NT2/D1 (cell line): Measurements from ENCODE around the gene TNFRSF8.

ENCODE experiments used
- DNase-seq: peaks from one replicate; pipeline ENCODE4 v3.0.0-alpha.2; 2011; ENCODE audit warnings: low read depth, low spot score
- H3K27me3 ChIP-seq: 2 replicates; pipeline ENCODE4 v1.6.0; 2011; ENCODE audit warnings: mild to moderate bottlenecking; ENCODE audit not compliant: insufficient read length, insufficient read depth
- H3K36me3 ChIP-seq: 2 replicates; pipeline ENCODE4 v1.6.1; 2011; ENCODE audit warnings: mild to moderate bottlenecking, low read length, mixed read lengths; ENCODE audit not compliant: insufficient read depth, insufficient read length
- H3K4me1 ChIP-seq: 2 replicates; pipeline ENCODE4 v1.5.1; 2011; ENCODE audit not compliant: insufficient read depth, insufficient read length
- H3K4me3 ChIP-seq: 2 replicates; pipeline ENCODE4 v1.5.1; 2011; ENCODE audit warnings: low read depth; ENCODE audit not compliant: insufficient read length
- H3K9ac ChIP-seq: 2 replicates; pipeline ENCODE4 v1.6.0; 2011; ENCODE audit warnings: low read depth; ENCODE audit not compliant: insufficient read length
- H3K9me3 ChIP-seq: 2 replicates; pipeline ENCODE4 v1.5.1; 2011; ENCODE audit warnings: mild to moderate bottlenecking, low read length; ENCODE audit not compliant: insufficient read depth
- SUZ12 ChIP-seq: IDR thresholded peaks from 2 replicates; pipeline ENCODE4 v1.6.1; 2011; ENCODE audit not compliant: insufficient read length, insufficient read depth; ENCODE audit errors: extremely low read depth
- YY1 ChIP-seq: IDR thresholded peaks from 2 replicates; pipeline ENCODE4 v1.6.1; 2011; ENCODE audit not compliant: insufficient read length, insufficient read depth
- ZNF274 ChIP-seq: IDR thresholded peaks from 2 replicates; pipeline ENCODE4 v1.6.1; 2011; ENCODE audit warnings: mild to moderate bottlenecking, low read depth, low read length

Gene TNFRSF8

DNA sequence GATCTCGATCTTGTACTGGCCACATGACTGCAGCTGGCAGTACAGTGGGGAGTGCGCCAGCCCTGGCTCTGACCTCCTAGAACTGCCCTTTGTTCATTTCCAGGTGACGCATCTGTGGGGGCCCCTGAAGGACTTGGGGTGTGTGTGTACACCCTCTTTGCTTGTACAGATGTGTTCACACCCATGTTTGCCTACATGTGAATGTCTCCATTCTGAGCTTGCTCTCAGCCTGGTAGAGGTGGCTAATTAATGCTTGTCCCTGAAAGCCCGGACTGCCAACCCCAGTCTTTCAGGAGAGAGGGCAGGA lies 123.5 kb downstream of the TNFRSF8 start:
- Histone ChIP-seq H3K9ac (no peak overlapping the region), H3K27me3 (no peaks in the 10 kb centered on the region), H3K36me3 (no peaks in the 10 kb centered on the region), H3K9me3 (peaks cover 20% of the 10 kb centered on the region; the same call in 1 of the 2 replicates), H3K4me1 (peaks cover 32% of the 10 kb centered on the region), H3K4me3 (no peak overlapping the region)
- DNase-seq: no peak
- TF ChIP-seq YY1: no peak
- TF ChIP-seq ZNF274: no peak
- TF ChIP-seq SUZ12: no peak

- Histone ChIP-seq H3K27me3 (no peaks in the 10 kb centered on the region), H3K4me1 (peaks cover 29% of the 10 kb centered on the region)
- no peak for DNase-seq
Measured at GRCh38 chr1:12188115-12188514, 125.0 kb downstream of the TNFRSF8 start.

GRCh38 chr1:12188657-12189327 lies 125.7 kb downstream of the TNFRSF8 start:
- Histone ChIP-seq H3K4me3 (no peak overlapping the region), H3K36me3 (no peaks in the 10 kb centered on the region), H3K27me3 (no peaks in the 10 kb centered on the region), H3K9ac (no peak overlapping the region), H3K9me3 (peaks cover 20% of the 10 kb centered on the region; the same call in 1 of the 2 replicates), H3K4me1 (peaks cover 29% of the 10 kb centered on the region)
- TF ChIP-seq ZNF274: no peak
- TF ChIP-seq YY1: no peak
- no peak for TF ChIP-seq SUZ12
- DNase-seq: no peak

More at GRCh38 chr1:12188115-12188514, 125.0 kb downstream of the TNFRSF8 start:
- TF ChIP-seq YY1: no peak
- TF ChIP-seq ZNF274: no peak
- TF ChIP-seq SUZ12: no peak
- no peak overlapping the region for H3K4me3 ChIP-seq
- no peak overlapping the region for H3K9ac ChIP-seq
- H3K36me3 ChIP-seq: no peaks in the 10 kb centered on the region
- peaks cover 20% of the 10 kb centered on the region; the same call in 1 of the 2 replicates for H3K9me3 ChIP-seq

DNA sequence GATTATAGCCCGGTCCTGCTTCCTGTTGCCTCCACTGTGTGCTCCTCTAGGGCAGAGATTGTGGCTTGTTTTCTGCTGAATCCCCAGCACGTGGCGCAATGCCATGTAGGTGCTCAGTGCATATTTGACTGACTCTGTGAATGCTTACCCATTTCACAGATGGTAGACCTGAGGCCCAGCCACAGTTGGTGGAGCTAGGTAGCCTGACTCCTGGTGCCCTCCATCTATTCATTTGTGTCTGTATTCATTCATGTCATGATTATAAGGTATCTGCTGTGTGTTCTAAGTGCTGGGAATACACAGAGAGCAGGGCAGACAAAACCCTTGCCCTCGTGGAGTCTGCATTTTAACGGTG lies 126.2 kb downstream of the TNFRSF8 start:
- TF ChIP-seq ZNF274 (no peak), YY1 (no peak), SUZ12 (no peak)
- Histone ChIP-seq H3K27me3 (no peaks in the 10 kb centered on the region), H3K4me3 (no peak overlapping the region), H3K36me3 (no peaks in the 10 kb centered on the region), H3K4me1 (peaks cover 28% of the 10 kb centered on the region), H3K9ac (no peak overlapping the region), H3K9me3 (peaks cover 19% of the 10 kb centered on the region; the same call in 1 of the 2 replicates)
- no peak for DNase-seq

DNA sequence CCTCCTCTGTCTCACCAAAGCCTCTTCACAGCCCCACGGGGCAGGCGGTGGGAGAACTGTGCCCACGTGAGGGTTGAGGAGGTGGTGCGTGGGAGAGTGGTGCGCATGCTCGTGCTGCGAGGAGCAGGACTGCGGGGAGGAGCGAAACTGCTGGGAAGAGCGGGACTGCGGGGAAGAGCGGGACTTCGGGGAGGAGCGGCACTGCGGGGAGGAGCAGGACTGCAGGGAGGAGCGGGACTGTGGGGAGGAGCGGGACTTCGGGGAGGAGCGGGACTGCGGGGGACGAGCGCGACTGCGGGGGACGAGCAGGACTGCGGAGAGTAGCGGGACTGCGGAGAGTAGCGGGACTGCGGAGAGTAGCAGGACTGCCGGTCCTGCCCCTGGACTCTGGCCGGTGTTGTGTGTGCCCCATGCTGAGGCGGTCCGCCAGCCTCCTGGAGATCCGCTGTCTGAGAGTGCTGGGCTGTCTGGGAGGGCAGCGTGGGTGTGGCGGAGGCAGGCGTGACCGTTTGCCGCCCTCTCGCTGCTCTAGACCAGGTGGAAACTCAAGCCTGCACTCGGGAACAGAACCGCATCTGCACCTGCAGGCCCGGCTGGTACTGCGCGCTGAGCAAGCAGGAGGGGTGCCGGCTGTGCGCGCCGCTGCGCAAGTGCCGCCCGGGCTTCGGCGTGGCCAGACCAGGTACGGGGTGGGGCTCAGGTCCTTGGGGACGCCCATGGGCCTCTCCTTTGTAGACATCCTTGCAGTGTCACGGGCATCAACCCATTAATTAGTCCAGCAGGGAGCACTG lies 128.3 kb downstream of the TNFRSF8 start:
- peaks cover 9% of the 10 kb centered on the region for H3K36me3 ChIP-seq
- no peaks in the 10 kb centered on the region for H3K9me3 ChIP-seq
- H3K4me1 ChIP-seq: peaks cover 16% of the 10 kb centered on the region
- TF ChIP-seq ZNF274: no peak
- TF ChIP-seq YY1: no peak
- no peak for TF ChIP-seq SUZ12
- H3K4me3 ChIP-seq: no peak overlapping the region
- H3K27me3 ChIP-seq: no peaks in the 10 kb centered on the region
- H3K9ac ChIP-seq: no peak overlapping the region
- DNase-seq: no peak
